K562 (cell line): ENCODE results near the gene NTRK2. TPM values are rescaled to one million over a fixed set of nuclear protein-coding genes. Genes with fewer than 3 reads are reported as not detected.

Experiments used
- ATAC-seq: fragments of 200-7000 bp; cut with Tn5 transposase; 3 replicates; pipeline ENCODE4 v1.9.1; 2020; ENCODE audit warnings: moderate library complexity
- BruUV-seq: library from RNA; stranded (reverse); fragments of 400-500 nt; replicated peaks from 2 replicates; lab custom pipeline; 2021; lab: Mats Ljungman, UMichigan
- CTCF ChIA-PET: fragments of 300-600 bp; formaldehyde crosslinking; extraction: SDS; loops from one replicate; lab custom pipeline; 2021; ENCODE audit warnings: low intra/inter-chr PET ratio; lab: Yijun Ruan, JAX
- POLR2A ChIA-PET: fragments of 300-600, 350-650 bp; sonication (Branson Sonifier 250); formaldehyde crosslinking; extraction: SDS; loops from one replicate; lab custom pipeline; 2021; ENCODE audit warnings: antibody characterized with exemption, inconsistent platforms; lab: Yijun Ruan, JAX
- DNase-seq, 4 experiments: peaks; one replicate each; pipeline versions ENCODE4 v3.0.0 to v3.0.0-alpha.2; 2011 to 2018; ENCODE audit warnings: low spot score in 3 of 4, mixed read lengths in 3 of 4; ENCODE audit errors: extremely low read depth in 1 of 4
- FAIRE-seq: peaks from 2 replicates; lab custom pipeline; 2011; peaks lifted over from hg19 to GRCh38; lab: Jason Lieb, UNC
- H2AFZ ChIP-seq: 2 replicates; pipeline ENCODE4 v1.6.0; 2011; ENCODE audit warnings: low read depth, low read length, control low read depth, inconsistent platforms
- H3K27ac ChIP-seq: fragments of 200-600 bp; 3 replicates; pipeline ENCODE4 v1.8.0; 2011; ENCODE audit warnings: low read depth, mild to moderate bottlenecking, control low read depth, inconsistent platforms, low read length, moderate library complexity, mixed read lengths; ENCODE audit errors: extremely low read depth
- H3K27me3 ChIP-seq, 2 experiments: fragments of 300-600 bp in 1 of 2; 2 replicates in 1 of 2; 3 replicates in 1 of 2; pipeline versions ENCODE4 v1.6.0 to v1.8.0; 2011; ENCODE audit warnings: inconsistent platforms in 2 of 2, low read length in 2 of 2, mild to moderate bottlenecking in 1 of 2, mixed read lengths in 1 of 2, moderate library complexity in 1 of 2; ENCODE audit not compliant: control insufficient read depth in 2 of 2, insufficient read depth in 2 of 2
- H3K36me3 ChIP-seq: fragments of 300-600 bp; 3 replicates; pipeline ENCODE4 v1.8.0; 2011; ENCODE audit warnings: mild to moderate bottlenecking, low read length, inconsistent platforms; ENCODE audit not compliant: control insufficient read depth, insufficient read depth
- H3K4me1 ChIP-seq, 2 experiments: fragments of 200-600 bp in 1 of 2; replicated peaks in 1 of 2; 2 replicates in 1 of 2; 3 replicates in 1 of 2; pipeline versions ENCODE4 v1.5.1 to v1.8.0; 2011; ENCODE audit warnings: inconsistent platforms in 2 of 2, low read length in 2 of 2, mild to moderate bottlenecking in 1 of 2, mixed read lengths in 1 of 2, moderate library complexity in 1 of 2; ENCODE audit not compliant: control insufficient read depth in 2 of 2, insufficient read depth in 2 of 2
- H3K4me2 ChIP-seq: 2 replicates; pipeline ENCODE4 v1.6.1; 2011; ENCODE audit warnings: low read length, control low read depth, inconsistent platforms, mixed read lengths; ENCODE audit not compliant: insufficient read depth
- H3K4me3 ChIP-seq: fragments of 200-600 bp; sonication (generic), shearing (Covaris generic); 2 replicates; pipeline ENCODE4 v1.5.1; 2016; ENCODE audit warnings: control low read depth, inconsistent platforms
- H3K79me2 ChIP-seq: fragments of 200-600 bp; 3 replicates; pipeline ENCODE4 v1.8.0; 2011; ENCODE audit warnings: low read length, inconsistent platforms; ENCODE audit not compliant: control insufficient read depth, insufficient read depth
- H3K9ac ChIP-seq, 2 experiments: 2 replicates each; pipeline versions ENCODE4 v1.6.0 to v1.6.1; 2011; ENCODE audit warnings: low read depth in 2 of 2, low read length in 2 of 2, control low read depth in 1 of 2, inconsistent platforms in 1 of 2, mild to moderate bottlenecking in 1 of 2, mixed read lengths in 1 of 2; ENCODE audit not compliant: insufficient read depth in 1 of 2
- H3K9me1 ChIP-seq: one replicate; pipeline ENCODE4 v1.6.0; 2011; ENCODE audit warnings: inconsistent platforms, mild to moderate bottlenecking, low read length, moderate library complexity; ENCODE audit not compliant: control insufficient read depth, insufficient read depth
- H3K9me3 ChIP-seq: replicated peaks from 2 replicates; pipeline ENCODE4 v1.5.1; 2011; ENCODE audit warnings: low read depth, low read length, inconsistent platforms; ENCODE audit not compliant: control insufficient read depth, insufficient read depth
- H4K20me1 ChIP-seq: replicated peaks from 2 replicates; pipeline ENCODE4 v1.6.1; 2011; ENCODE audit warnings: low read length, inconsistent platforms, mixed read lengths; ENCODE audit not compliant: control insufficient read depth, insufficient read depth
- CHD2 ChIP-seq: IDR thresholded peaks from 2 replicates; pipeline ENCODE4 v1.6.1; 2011; ENCODE audit warnings: low read depth, low read length
- CREB3 ChIP-seq: fragments of 450-650 bp; conservative IDR thresholded peaks from 2 replicates; pipeline ENCODE4 v1.6.1; 2016; ENCODE audit warnings: missing genetic modification characterization, low read depth, mild to moderate bottlenecking, missing compliant biosample characterization, moderate library complexity
- EZH2 ChIP-seq: IDR thresholded peaks from 2 replicates; pipeline ENCODE4 v1.6.1; 2012; ENCODE audit warnings: low read depth, mild to moderate bottlenecking, inconsistent platforms, low read length, borderline replicate concordance
- GABPB2 ChIP-seq: fragments of 250-450 bp; sonication (Bioruptor Pico); conservative IDR thresholded peaks from 2 replicates; pipeline ENCODE4 v1.5.1; 2021; ENCODE audit warnings: mild to moderate bottlenecking
- HNRNPK ChIP-seq: fragments of 200-400 bp; formaldehyde crosslinking; IDR thresholded peaks from one replicate; pipeline ENCODE4 v1.6.1; 2018; ENCODE audit warnings: mild to moderate bottlenecking, low read depth, low read length; ENCODE audit not compliant: poor library complexity, severe bottlenecking
- JUNB ChIP-seq: fragments of 450-650 bp; formaldehyde crosslinking; conservative IDR thresholded peaks from 2 replicates; pipeline ENCODE4 v1.4.0; 2020; ENCODE audit warnings: mild to moderate bottlenecking
- MAZ ChIP-seq, 2 experiments: fragments of 450-650 bp in 1 of 2; sonication (generic) in 1 of 2; formaldehyde crosslinking; IDR thresholded peaks in 1 of 2; conservative IDR thresholded peaks in 1 of 2; 2 replicates each; pipeline versions ENCODE4 v1.4.0 to v1.5.0; 2020; ENCODE audit warnings: mild to moderate bottlenecking in 1 of 2, missing genetic modification reagents in 1 of 2
- MEF2D ChIP-seq: conservative IDR thresholded peaks from 2 replicates; pipeline ENCODE4 v1.6.1; 2016; ENCODE audit warnings: low read depth, missing genetic modification characterization, missing compliant biosample characterization
- NBN ChIP-seq: fragments of 450-650 bp; IDR thresholded peaks from 2 replicates; pipeline ENCODE4 v1.6.1; 2016; ENCODE audit warnings: low read depth, mild to moderate bottlenecking
- NR2C1 ChIP-seq, 2 experiments: fragments of 450-650 bp; IDR thresholded peaks; 2 replicates each; pipeline ENCODE4 v1.6.1; 2017; ENCODE audit warnings: mild to moderate bottlenecking in 2 of 2, antibody characterized with exemption in 1 of 2, inconsistent platforms in 1 of 2, missing compliant biosample characterization in 1 of 2, missing genetic modification characterization in 1 of 2
- OTX1 ChIP-seq: fragments of 450-650 bp; formaldehyde crosslinking; IDR thresholded peaks from 2 replicates; pipeline ENCODE4 v1.4.0; 2022; ENCODE audit warnings: mild to moderate bottlenecking
- PCBP1 ChIP-seq: fragments of 200-400 bp; formaldehyde crosslinking; IDR thresholded peaks from 2 replicates; pipeline ENCODE4 v1.6.1; 2018; ENCODE audit warnings: mild to moderate bottlenecking, low read depth, low read length; ENCODE audit not compliant: poor library complexity, severe bottlenecking
- PRPF4 ChIP-seq: fragments of 200-400 bp; formaldehyde crosslinking; IDR thresholded peaks from one replicate; pipeline ENCODE4 v1.6.1; 2017; ENCODE audit warnings: low read length, low read depth, mild to moderate bottlenecking; ENCODE audit not compliant: insufficient read depth, poor library complexity, severe bottlenecking
- SMAD4 ChIP-seq: fragments of 250-450 bp; sonication (Bioruptor Pico); conservative IDR thresholded peaks from 2 replicates; pipeline ENCODE4 v1.8.0; 2021; ENCODE audit warnings: inconsistent platforms, mild to moderate bottlenecking, moderate library complexity
- SP2 ChIP-seq: IDR thresholded peaks from 2 replicates; pipeline ENCODE4 v1.6.1; 2011; ENCODE audit warnings: mild to moderate bottlenecking, low read depth, low read length, moderate library complexity; ENCODE audit not compliant: poor library complexity, severe bottlenecking; ENCODE audit errors: extremely low read depth
- TSC22D4 ChIP-seq: fragments of 450-650 bp; IDR thresholded peaks from 2 replicates; pipeline ENCODE4 v1.6.1; 2016; ENCODE audit warnings: missing genetic modification characterization, missing biosample characterization, control low read depth
- ZNF121 ChIP-seq: sonication (generic); formaldehyde crosslinking; conservative IDR thresholded peaks from 2 replicates; pipeline ENCODE4 v1.8.0; 2022; ENCODE audit warnings: missing genetic modification reagents
- ZNF232 ChIP-seq: sonication (generic); formaldehyde crosslinking; IDR thresholded peaks from 2 replicates; pipeline ENCODE4 v1.8.0; 2022; ENCODE audit warnings: mild to moderate bottlenecking, missing genetic modification reagents
- ZNF280B ChIP-seq: fragments of 250-450 bp; sonication (Bioruptor Pico); IDR thresholded peaks from 2 replicates; pipeline ENCODE4 v1.5.1; 2021; ENCODE audit warnings: mild to moderate bottlenecking
- ZNF780A ChIP-seq: fragments of 250-450 bp; sonication (Bioruptor Pico); IDR thresholded peaks from 2 replicates; pipeline ENCODE4 v1.5.0; 2021; ENCODE audit warnings: mild to moderate bottlenecking
- WGBS: fragments of 100-300 bp; shearing (Covaris generic); methylation state at CpG from one replicate; pipeline ENCODE4 v1.1.6; 2016; ENCODE audit warnings: low coverage, mixed read lengths; ENCODE audit not compliant: insufficient coverage; ENCODE audit errors: missing lambda C conversion rate; 5-methylcytosine and 5-hydroxymethylcytosine counted together
- in situ Hi-C: fragments of 300-500 bp; cut with MboI; formaldehyde crosslinking; loops from 4 replicates; pipeline ENCODE4 v1.15.0; 2018; ENCODE audit warnings: inconsistent platforms, mixed read lengths
- intact Hi-C: fragments of 100-400 bp; cut with micrococcal nuclease; formaldehyde crosslinking; loops from 2 replicates; pipeline ENCODE4 v1.14.2; 2022
- polyA plus RNA-seq, 8 experiments: library from polyadenylated mRNA; depleted of rRNA in 4 of 8; stranded (reverse) in 5 of 8; unstranded in 3 of 8; fragments of >200 nt; fragmentation: Nextera tagmentation in 2 of 8; fragmentation: Illumina TruSeq in 1 of 8; extraction: Ambion mirVana in 2 of 8; extraction: Trizol in 1 of 8; gene quantifications; 2 replicates each; pipeline versions ENCODE4 v1.2.1 to v1.2.3, GENCODE V29; 2011 to 2014; ENCODE audit warnings: inconsistent platforms in 1 of 8, missing spikeins in 1 of 8
- total RNA-seq, 7 experiments: library from RNA; depleted of rRNA in 6 of 7; stranded (reverse); fragments of >200 nt in 6 of 7; fragmentation: Illumina TruSeq in 2 of 7; extraction: Trizol in 2 of 7; gene quantifications; 2 replicates each; pipeline versions ENCODE4 v1.2.1 to v1.2.3, GENCODE V29; 2011 to 2021; ENCODE audit warnings: low replicate concordance in 1 of 7

Gene NTRK2
- total and polyA plus RNA-seq, 9 of the 15 experiments (the other 6 are each of a cell fraction or from before 2014, with no cell fraction given): not detected

- no peak for TF ChIP-seq ZNF780A (CRISPR knock-in tag)
- TF ChIP-seq CHD2: no peak
- no peak for TF ChIP-seq PRPF4
- TF ChIP-seq EZH2: no peak
- no peak for TF ChIP-seq ZNF121 (CRISPR knock-in tag)
Observed at GRCh38 chr9:84761137-84761808, 91.7 kb downstream of the NTRK2 start (continued).

- H3K9me1 ChIP-seq: no peaks in the 10 kb centered on the region
- no peak overlapping the region for H2AFZ ChIP-seq
- no peaks in the 10 kb centered on the region for H3K79me2 ChIP-seq
- H3K9me3 ChIP-seq: no peaks in the 10 kb centered on the region
- H3K27me3 ChIP-seq: no peaks in the 10 kb centered on the region
- DNase-seq (no peak), FAIRE-seq (no peak), ATAC-seq (no peak)
- H3K27ac ChIP-seq: no peak overlapping the region
- ChIA-PET POLR2A (no interaction called here), CTCF (no interaction called here)
- BruUV-seq: no TSS peak
- no peak overlapping the region for H3K9ac ChIP-seq
- H4K20me1 ChIP-seq: no peaks in the 10 kb centered on the region
- in situ Hi-C loops: no loop called here
- intact Hi-C loops: no loop called here
- no peaks in the 10 kb centered on the region for H3K36me3 ChIP-seq
- H3K4me3 ChIP-seq: no peak overlapping the region
- WGBS: 0% methylated on average over 3 of the region's 3 CpGs
- no peak overlapping the region for H3K4me2 ChIP-seq
- no peaks in the 10 kb centered on the region for H3K4me1 ChIP-seq
- TF ChIP-seq SP2 (no peak), OTX1 (no peak), PCBP1 (no peak), MEF2D (tag) (no peak), GABPB2 (CRISPR knock-in tag) (no peak), SMAD4 (CRISPR knock-in tag) (no peak), TSC22D4 (no peak), NBN (no peak), ZNF280B (CRISPR knock-in tag) (no peak), ZNF232 (CRISPR knock-in tag) (no peak), CREB3 (tag) (no peak), NR2C1 (IDR thresholded peaks at IDR 0.05) (no peak), NR2C1 (tag; IDR thresholded peaks at IDR 0.05) (no peak), MAZ (CRISPR knock-in tag; conservative IDR thresholded peaks at IDR 0.05 in 1 of 2, IDR thresholded peaks at IDR 0.05 in 1 of 2) (no peak), HNRNPK (no peak), JUNB (CRISPR knock-in tag) (no peak)
Observed at GRCh38 chr9:84772511-84772910, 103.0 kb downstream of the NTRK2 start.
